Glomerular endothelial cell (primary cell): ENCODE data around the gene SLC13A5. TPM values are rescaled to one million over a fixed set of nuclear protein-coding genes. Genes with fewer than 3 reads are reported as not detected.
"Not testable (repeated sequence)": the region's sequence is repeated elsewhere in the genome, so short reads cannot be mapped to it uniquely, and the experiment has no call there.

Source experiments
- DNase-seq: peaks from one replicate; pipeline ENCODE4 v3.0.0-alpha.2; 2011; ENCODE audit warnings: low read depth, low spot score; ENCODE audit errors: extremely low read depth
- total RNA-seq: library from RNA; depleted of rRNA; stranded (reverse); fragments of >200 nt; gene quantifications from 2 replicates; pipeline ENCODE4 v1.2.3, GENCODE V29; 2015

SLC13A5 gene
- total RNA-seq, 1 donor from 2014 or later, result not detected

DNA sequence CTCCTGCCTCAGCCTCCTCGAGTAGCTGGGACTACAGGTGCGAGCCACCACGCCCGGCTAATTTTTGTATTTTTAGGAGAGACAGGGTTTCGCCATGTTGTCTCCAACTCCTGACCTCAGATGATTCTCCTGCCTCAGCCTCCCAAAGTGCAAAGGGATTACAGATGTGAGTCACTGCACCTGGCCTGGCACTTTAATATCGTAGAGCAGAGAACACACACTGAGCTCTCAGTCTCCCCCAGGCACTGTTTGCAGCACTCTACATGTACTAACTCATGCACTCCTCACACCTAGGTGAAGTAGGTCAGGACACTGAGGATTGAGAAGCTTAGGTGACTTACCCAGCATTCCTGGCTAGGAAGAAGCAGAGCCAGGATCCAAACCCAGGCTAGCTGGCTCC is 46.6 kb downstream of the SLC13A5 start:
- DNase-seq, result no peak

DNA sequence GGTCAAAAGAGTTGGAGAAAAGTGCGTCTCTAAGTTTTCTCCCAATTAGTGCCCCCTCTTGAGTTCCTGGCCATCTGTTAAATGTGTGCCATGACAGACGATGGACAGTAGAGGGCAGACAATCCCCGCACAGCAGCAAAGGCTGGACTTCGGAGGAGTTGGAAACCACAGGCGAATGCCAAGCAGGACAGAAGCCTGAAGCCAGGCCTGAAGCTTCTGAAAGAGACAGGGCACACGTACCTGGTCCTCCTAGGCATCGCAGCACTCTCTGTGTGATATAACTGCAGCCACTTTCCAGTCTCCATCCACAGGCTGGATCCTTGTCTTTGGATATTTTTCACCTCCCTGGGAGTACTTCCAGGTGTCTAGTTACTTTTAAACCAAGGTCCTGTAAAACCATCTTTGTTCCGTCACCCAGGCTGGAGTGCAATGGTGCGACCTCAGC is 47.1 kb downstream of the SLC13A5 start:
- DNase-seq, result no peak

DNA sequence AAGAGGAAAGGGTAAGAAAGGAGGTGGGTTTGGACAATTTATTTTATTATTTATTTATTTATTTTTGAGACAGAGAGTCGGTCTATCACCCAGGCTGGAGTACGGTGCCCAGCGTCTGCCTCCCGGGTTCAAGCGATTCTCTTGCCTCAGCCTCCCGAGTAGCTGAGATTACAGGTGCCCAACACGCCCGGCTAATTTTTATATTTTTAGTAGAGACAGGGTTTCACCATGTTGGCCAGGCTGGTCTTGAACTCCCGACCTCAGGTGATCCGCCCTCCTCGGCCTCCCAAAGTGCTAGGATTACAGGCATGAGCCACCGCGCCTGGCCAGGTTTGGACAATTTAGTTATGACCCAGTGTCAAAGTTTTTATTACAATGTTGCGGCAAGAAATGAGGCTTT is 50.0 kb downstream of the SLC13A5 start:
- not testable (repeated sequence) for DNase-seq

DNA sequence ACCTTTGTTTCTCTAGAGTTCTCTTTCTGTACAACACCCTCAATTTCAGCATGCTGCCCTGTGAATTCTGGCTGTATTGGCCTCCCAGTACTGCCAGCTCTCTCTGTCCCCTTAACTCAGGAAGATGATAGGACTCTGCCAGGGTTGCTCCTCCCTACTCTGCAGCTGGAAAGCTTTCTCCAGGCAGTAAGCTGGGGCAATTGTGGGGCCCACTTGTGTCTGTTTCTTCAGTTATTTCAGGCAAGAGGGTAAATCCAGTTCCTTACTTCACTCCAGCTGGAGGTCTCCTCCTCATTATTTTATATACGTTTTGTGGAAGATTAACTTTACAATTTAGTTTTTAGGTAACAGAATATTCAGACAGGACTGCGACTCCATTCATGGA is 51.7 kb downstream of the SLC13A5 start:
- DNase-seq, result no peak

DNA sequence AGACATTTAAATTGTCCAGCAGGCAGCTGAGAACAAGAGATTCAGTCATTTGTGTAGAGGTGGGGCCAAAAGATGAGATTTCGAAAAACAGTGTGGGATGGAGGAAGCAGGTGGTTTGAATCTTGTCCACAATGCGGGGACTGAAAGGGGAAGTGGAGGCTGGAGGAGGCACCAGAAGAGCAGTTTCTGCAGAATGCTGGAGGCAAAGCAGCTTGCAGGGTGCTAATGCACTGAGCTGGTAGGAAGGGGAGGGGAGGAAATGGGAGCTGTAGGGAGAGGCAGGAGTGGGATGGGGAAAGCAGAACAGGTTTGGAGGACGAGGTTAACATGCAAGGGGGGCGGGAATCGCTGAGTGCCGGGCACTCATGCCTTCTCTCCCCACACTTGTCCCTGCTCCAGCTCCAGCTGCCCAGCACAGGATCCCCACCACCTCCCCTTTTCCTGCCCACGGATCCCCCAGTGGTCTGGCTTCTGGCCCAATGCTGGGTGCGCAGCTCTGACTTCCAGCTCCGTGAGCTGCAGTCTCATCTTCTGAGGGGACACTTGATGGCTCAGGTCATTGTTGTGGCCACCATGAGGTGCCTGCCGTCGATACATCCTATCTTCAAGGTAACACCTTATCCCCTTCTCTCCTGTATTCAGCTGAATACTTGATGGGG is 52.2 kb downstream of the SLC13A5 start:
- DNase-seq, result no peak

DNA sequence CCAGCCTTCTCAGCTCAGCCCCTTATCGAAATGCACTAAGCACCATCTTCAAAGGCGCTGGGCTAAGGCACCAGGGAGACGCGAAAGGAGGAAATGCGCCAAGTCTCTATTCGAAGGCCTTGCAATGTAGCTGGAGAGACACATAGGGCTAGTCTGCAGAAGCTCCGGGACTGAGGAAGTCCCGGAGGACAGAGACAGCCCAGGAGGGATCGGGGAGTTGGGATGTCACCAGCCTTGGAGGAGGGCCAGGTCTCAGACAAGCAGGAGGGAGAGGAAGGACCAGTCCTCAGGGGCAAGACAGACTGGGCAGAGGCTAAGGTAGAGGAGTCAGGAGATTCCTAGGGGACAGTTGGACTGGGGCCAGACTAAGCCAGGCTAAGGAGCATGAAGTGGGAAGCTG is 53.1 kb downstream of the SLC13A5 start:
- DNase-seq, result no peak

DNA sequence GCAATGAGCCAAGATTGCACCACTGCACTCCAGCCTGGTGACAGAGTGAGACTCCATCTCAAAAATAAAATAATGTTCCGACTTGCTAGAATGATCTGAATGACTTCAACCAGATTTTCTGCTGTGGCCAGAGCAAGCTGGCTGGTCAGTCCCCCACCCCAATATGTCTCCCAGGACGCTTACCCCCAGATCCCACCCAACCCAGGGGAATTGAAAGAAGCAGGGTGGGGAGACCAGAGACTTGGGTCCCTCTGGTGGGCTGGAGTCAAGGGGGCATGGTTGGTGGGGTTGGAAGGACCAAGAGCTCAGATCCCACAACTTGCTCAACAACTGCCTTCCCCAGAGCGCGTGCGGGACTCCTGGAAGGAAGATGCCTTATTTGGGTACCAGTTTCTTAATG is 54.8 kb downstream of the SLC13A5 start:
- DNase-seq, result not testable (repeated sequence)

DNA sequence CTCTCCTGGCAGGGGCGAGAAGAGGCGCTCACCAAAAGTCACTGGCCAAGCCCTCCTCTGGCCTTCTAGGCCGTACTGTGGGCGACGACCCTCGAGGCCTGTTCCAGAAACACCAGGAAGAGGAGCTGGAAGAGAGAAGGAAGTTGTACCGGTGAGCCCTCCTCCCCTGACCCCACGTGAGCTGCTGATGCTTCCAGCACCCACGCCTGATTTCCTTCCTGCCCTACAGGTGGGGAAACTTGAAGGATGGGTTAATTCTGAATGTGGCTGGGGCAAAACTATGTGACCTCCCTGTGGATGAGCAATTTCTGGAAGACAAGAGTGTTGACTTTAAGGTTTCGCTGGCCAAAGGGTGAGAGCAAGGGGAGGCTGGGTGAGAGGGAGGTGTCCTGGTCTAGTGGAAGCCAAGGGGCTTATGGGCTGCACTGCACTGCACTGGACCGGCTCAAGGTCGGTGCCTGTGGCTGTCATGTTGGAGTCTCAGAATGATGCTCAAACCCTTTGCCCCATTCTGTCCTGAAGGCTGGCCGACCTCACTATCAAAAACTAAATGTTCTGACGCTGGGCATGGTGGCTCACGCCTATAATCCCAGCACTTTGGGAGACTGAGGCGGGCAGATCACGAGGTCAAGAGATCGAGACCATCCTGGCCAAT is 55.4 kb downstream of the SLC13A5 start:
- DNase-seq, result no peak

DNA sequence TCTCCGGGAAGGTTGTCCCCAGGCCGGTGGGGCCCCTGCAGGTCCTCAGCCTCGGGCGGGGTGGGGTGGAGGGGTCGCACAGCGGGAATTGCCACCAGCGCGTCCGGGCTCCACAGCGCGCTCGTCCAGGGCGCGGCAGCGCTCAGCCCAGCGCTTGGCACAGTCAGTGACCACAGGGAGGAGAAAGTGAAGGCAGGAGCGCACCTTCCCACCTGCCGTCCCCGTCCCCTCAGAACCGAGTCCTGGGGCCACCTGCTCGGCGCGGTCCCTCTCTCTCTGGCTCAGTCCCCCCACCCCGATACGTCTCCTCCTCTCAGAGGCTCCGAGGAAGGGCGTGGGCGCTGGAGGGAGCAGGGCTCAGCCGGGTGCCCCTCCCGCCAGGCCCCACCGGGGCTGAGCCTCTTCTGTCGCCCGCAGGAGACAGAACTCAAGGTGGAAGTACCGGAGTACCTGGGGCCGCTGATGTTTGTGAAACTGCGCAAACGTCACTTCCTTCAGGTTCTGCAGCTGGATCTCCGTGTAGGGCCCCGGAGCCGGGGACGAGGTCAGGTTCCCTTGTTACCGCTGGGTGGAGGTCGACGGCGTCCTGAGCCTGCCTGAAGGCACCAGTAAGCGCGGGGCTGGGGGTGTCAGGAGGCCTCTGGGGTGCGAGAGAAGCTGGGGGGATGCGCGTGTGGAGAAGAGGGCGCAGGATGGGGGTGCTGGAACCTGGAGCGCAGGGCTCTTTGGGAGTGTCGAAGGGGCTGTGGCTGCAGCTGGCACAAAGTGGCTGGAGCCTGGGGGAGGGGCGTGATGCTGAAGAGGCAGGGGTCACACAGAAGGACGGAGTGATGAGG is 56.2 kb downstream of the SLC13A5 start:
- DNase-seq, result not testable (repeated sequence)

DNA sequence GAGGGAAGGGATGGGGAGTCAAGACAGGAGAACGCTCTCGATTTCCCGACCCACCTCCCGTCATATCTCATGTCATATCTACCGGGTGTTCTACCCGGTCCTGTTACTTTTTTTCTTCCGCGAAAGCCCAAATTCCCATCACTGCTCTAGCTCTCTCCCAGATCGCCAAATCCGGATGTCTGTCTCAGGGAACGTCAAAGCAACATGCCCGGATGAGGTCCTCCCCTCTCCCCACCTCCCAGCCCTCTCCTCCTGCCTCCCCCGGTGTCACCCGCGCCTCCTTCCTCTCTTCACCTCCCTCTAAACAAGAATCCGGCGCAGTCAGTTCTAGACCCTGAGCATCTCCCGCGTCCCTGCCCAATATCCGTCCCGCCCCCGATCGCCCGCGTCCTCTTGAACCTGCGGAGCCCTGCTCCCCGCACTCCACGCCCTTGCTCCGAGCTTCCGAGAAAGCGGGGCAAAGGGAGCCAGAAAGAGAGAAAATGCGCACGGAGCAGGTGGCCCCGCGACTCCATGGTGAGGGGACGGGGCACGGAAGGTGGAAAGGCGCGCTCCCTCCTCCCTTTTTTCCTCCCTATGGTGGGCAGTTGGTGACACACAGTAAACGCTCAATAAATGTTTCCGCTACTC is 57.3 kb downstream of the SLC13A5 start:
- DNase-seq, result not testable (repeated sequence)

DNA sequence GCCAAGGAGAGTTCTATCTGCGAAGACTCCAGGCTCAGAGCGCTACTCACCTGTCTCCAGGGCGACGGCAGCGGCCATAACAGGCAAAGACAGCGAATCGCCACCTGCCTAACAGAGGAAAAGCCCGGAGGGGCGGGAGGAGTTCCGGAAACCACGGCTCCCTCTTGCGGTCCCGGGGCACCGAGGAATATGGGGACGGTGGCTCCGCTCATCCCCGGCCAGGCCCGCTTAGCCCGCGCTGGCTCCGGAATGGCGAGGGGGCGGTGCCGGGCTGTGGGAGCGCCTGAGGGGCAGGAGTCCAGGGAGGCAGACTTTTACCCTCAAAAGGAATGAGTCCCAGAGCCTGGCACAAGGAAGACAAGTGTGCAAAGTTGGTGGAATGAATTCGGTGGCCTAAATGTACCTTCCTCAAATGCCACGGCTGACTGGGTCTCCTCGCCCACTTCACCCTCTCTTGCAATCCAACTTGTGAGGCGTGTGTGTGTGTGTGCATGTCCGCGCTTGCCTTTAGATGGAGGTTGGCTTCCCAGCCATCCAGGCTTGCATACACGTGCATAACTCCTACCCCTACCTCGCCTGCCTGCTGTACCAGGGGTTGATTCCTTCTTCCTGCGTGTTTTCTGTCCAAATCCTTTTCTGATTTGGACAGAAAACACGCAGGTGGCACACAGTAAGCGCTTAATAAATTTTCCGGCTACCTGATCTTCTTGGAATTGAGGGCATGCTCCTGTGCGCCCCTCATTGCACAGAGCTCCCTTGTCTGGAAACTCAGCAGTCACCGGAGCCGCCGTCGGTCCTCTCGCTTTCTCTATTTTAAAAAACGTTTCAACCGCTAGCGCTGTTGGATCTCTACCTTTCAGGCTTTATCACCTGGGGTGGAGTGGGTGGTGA is 58.1 kb downstream of the SLC13A5 start:
- no peak for DNase-seq

DNA sequence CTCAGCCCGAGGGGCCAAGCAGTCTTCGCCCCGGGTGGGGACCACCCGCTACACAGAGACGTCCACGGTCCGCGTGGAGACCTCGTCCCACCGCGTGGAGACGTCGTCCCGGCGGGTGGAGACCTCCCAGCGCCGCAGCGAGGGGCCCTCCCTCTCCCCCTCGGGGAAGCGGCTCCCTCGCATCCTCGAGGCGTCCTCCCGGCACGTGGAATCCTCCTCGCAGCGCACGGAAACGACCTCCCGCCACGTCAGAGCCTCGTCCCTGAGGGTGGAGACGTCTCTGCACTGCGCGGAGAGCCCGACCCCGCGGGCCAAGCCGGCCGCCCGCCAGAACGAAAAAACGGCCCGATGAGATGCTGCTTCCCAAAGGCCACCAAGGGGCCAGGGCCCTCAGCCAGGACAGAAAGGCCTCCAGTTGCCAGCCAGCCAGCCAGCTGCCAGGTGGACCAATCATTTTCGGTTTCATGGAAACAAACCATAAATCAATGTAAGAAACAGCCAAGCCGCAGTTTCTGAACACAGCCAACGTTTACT is 61.2 kb downstream of the SLC13A5 start:
- DNase-seq, result no peak

DNA sequence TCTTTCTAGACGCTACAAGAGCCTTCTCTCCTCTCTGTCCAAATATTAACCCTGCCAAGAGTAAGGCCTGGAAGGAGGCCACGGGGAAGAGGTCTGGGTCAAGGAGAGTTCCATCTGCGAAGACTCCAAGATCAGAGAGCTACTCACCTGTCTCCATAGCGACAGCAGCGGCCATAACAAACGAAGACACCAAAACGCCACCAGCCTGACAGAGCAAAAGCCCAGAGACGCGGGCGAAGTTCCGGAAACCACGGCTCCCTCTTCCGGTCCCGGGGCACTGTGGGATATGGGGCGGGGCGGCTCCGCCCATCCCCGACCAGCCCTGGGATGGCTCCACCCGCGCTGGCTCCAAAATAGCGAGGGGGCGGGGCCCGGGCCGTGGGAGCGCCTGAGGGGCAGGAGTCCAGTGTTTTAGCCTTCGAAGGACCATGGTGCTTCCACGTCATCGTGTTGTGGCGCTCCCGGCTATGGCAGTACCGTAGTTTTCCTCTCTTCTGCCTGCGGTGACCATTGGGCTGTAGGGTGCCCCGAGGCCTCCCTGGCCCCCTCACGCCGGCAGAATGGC is 61.7 kb downstream of the SLC13A5 start, which contains the start of the genes C17orf100 and MED31:
C17orf100 (plus strand) TSS at position 409 of the 565 bp plus-strand sequence; CDS start at position 561, 152 bp downstream.
MED31 (minus strand) TSS at position 252 of the 565 bp plus-strand sequence; CDS start at position 175, 77 bp downstream.
- DNase-seq, result peak; percentile 58

DNA sequence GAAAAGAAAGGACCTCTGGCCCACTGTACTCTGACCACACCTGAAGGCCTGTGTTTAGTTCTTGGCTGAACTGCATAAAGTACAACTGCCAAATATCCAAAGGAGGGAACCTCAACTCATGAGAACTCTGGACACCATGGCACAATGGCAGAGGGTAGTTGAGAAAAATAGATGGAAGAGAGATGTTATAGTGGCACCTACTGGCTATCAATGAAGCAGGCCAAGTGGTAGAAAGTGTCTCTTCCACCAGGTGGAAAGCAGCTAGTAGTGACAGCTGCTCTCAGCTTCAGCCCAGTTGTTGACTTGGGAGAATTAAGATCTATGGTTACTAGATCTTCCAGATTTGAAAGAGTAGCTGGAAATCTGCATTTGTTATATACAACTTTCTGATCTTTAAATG is 65.0 kb downstream of the SLC13A5 start:
- no peak for DNase-seq

DNA sequence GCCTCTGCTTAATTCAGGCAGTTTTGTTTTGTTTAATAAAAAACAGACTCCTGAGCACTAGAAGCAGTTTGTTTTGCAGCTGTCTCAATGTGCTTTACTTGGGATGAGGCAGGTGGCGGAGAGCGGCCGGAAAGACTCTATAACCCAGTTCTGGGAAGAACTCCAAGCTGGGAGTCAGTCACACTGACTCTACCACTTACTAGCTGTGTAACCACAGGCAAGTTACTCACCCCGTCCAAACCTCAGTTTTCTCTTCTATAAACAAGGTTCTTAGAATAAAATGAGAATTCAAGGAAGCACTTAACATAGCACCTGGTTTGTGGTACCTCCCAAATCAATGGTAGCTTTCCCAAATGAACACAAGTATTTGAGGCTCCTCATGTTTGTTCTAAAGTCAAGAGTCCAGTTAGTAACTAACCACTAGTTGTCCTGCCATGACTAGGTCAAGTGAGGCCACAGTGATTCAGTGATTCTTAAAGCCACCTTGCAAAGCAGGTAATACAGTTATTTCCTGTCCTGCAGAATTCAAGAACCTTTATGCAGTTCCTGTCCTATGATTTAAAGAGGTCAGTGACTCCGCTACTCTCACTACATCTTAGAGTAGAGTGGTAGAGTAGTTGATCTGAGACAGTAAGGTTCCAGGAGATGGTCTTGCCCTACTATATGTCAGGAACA is 69.6 kb downstream of the SLC13A5 start:
- no peak for DNase-seq

DNA sequence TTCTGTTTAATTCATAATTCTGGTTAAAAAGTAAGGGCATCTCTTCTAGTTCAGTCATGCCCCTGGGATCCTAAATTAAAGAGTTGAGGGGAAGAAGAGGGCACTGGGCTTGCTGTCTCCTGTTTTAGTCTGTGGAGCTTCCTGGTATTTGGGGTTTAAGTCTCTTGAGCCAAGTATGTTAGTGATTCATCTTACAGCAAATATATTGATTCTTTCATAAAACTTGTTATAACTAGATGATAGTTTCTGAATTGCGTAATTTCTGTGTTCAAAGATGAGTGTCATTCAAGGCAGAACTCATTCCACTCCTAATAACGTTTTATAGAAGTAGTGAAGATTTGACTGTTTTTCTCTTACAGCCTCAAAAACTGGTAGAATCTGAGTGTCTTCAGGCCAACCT is 70.6 kb downstream of the SLC13A5 start:
- DNase-seq, result no peak

DNA sequence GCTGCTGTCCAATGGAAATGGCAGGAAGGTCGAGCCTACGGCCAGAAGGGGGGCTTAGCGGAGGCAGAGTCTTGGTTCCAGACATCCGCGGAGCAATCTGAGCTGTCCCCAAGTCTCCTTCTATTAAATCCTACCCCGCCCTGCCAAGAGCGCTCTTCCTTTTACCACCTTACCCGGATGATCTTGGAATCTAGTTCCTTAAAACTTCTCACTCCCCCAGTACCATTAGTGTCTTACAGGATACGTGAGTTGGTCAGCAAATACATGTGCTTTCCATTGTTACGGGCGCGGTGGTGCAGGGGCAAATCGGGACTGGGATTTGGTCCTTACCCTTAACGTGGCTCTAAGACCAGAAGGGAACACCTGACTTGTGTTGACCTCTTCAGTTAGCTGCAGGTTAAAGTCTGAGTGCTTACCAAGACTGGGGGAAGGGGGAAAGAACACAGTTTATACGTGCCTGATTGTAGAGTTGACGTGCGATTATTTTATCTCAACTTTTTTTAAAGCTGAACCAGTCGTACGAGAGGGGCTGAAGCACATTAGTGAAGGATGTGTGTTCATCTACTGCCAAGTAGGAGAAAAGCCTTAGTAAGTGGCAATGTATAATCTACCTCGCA is 71.8 kb downstream of the SLC13A5 start:
- DNase-seq, result no peak

DNA sequence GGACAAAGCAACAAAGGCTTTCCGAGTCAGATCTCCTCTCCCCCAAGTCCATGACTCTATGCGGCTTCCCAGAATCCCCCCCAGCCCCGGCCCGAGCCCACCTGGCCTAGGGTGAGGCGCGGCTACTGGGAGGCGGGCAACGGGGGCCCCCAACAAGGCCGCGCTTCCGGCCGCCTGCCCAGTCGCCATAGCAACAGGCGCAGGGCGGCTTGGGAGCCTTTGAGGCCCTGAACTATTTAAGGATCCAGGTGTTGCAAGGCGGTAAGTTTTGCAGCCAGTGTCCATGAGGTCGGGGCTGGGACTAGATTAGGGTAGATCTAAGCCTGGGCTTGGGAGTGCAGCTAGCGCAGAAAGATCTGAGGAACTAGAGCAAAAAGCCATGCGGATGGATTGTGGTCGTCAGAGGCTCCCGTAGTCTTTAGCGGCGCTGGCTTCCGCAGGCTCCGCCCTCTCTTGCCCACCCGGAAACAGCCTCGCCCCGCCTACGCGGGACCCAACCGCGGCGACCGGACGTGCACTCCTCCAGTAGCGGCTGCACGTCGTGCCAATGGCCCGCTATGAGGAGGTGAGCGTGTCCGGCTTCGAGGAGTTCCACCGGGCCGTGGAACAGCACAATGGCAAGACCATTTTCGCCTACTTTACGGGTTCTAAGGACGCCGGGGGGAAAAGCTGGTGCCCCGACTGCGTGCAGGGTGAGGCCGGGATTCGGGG is 72.5 kb downstream of the SLC13A5 start, which contains the start of the genes KIAA0753 and TXNDC17:
KIAA0753 (minus strand) TSS at position 176 of the 711 bp plus-strand sequence. CDS start 5,608 bp downstream, outside the sequence.
TXNDC17 (plus strand) TSS at position 525 of the 711 bp plus-strand sequence; CDS start at position 548, 23 bp downstream.
- DNase-seq, result peak; percentile 68
